Mesenchymal stem cell (in vitro differentiated cells and primary cell): ENCODE measurements around the gene ARHGAP9.

Source experiments
- DNase-seq: peaks from one replicate; pipeline ENCODE4 v3.0.0-alpha.2; 2013
- H2AFZ ChIP-seq: one replicate; pipeline ENCODE4 v1.6.1; 2013; ENCODE audit warnings: low read depth, mild to moderate bottlenecking, control low read depth, inconsistent platforms, low read length, moderate library complexity
- H2AK5ac ChIP-seq: 2 replicates; pipeline ENCODE4 v1.6.1; 2013; ENCODE audit warnings: low read length, moderate library complexity, mild to moderate bottlenecking, inconsistent platforms; ENCODE audit not compliant: severe bottlenecking
- H2BK120ac ChIP-seq: one replicate; pipeline ENCODE4 v1.6.1; 2013; ENCODE audit warnings: low read depth, mild to moderate bottlenecking, inconsistent platforms, low read length, moderate library complexity
- H2BK12ac ChIP-seq, 2 experiments: one replicate each; pipeline ENCODE4 v1.6.1; 2013; ENCODE audit warnings: inconsistent platforms in 2 of 2, low read length in 2 of 2, mild to moderate bottlenecking in 2 of 2, moderate library complexity in 2 of 2, control low read depth in 1 of 2
- H2BK15ac ChIP-seq: one replicate; pipeline ENCODE4 v1.6.1; 2013; ENCODE audit warnings: mild to moderate bottlenecking, low read depth, inconsistent platforms; ENCODE audit not compliant: poor library complexity, severe bottlenecking
- H2BK5ac ChIP-seq: 2 replicates; pipeline ENCODE4 v1.6.1; 2013; ENCODE audit warnings: low read depth, mild to moderate bottlenecking, low read length, control low read depth, inconsistent platforms; ENCODE audit not compliant: poor library complexity, severe bottlenecking
- H3K14ac ChIP-seq, 2 experiments: one replicate each; pipeline ENCODE4 v1.6.1; 2013; ENCODE audit warnings: inconsistent platforms in 2 of 2, low read length in 2 of 2, control low read depth in 1 of 2, mild to moderate bottlenecking in 1 of 2, moderate library complexity in 1 of 2
- H3K18ac ChIP-seq, 2 experiments: one replicate each; pipeline ENCODE4 v1.6.1; 2013; ENCODE audit warnings: inconsistent platforms in 2 of 2, low read length in 2 of 2, control low read depth in 1 of 2, low read depth in 1 of 2, mild to moderate bottlenecking in 1 of 2
- H3K23ac ChIP-seq, 2 experiments: one replicate each; pipeline ENCODE4 v1.6.1; 2013; ENCODE audit warnings: inconsistent platforms in 2 of 2, low read length in 2 of 2, mild to moderate bottlenecking in 2 of 2, moderate library complexity in 2 of 2, control low read depth in 1 of 2
- H3K27ac ChIP-seq: 2 replicates; pipeline ENCODE4 v1.5.1; 2013; ENCODE audit warnings: mild to moderate bottlenecking, moderate library complexity, low read length, control low read depth, inconsistent platforms; ENCODE audit not compliant: poor library complexity, severe bottlenecking
- H3K27me3 ChIP-seq, 2 experiments: 2 replicates each; pipeline versions ENCODE4 v1.6.1 to v1.7.0; 2013; ENCODE audit warnings: low read length in 2 of 2, mild to moderate bottlenecking in 2 of 2, moderate library complexity in 2 of 2, control low read depth in 1 of 2, inconsistent platforms in 1 of 2; ENCODE audit not compliant: control insufficient read depth in 1 of 2, insufficient read depth in 1 of 2
- H3K36me3 ChIP-seq, 2 experiments: 2 replicates each; pipeline versions ENCODE4 v1.6.1 to v1.7.0; 2013; ENCODE audit warnings: low read length in 2 of 2, control low read depth in 1 of 2, inconsistent platforms in 1 of 2, low read depth in 1 of 2, mild to moderate bottlenecking in 1 of 2; ENCODE audit not compliant: insufficient read depth in 2 of 2, control insufficient read depth in 1 of 2
- H3K4ac ChIP-seq, 2 experiments: one replicate each; pipeline ENCODE4 v1.6.1; 2013; ENCODE audit warnings: inconsistent platforms in 2 of 2, low read length in 2 of 2, mild to moderate bottlenecking in 2 of 2, moderate library complexity in 2 of 2, control low read depth in 1 of 2, low read depth in 1 of 2
- H3K4me1 ChIP-seq: 2 replicates; pipeline ENCODE4 v1.6.1; 2013; ENCODE audit warnings: low read depth, low read length, control low read depth; ENCODE audit not compliant: control insufficient read depth, insufficient read depth
- H3K4me2 ChIP-seq: 2 replicates; pipeline ENCODE4 v1.6.1; 2013; ENCODE audit warnings: low read length, mild to moderate bottlenecking, inconsistent platforms; ENCODE audit not compliant: poor library complexity, severe bottlenecking
- H3K4me3 ChIP-seq, 2 experiments: 2 replicates each; pipeline versions ENCODE4 v1.5.1 to v1.7.0; 2013; ENCODE audit warnings: low read length in 2 of 2, mild to moderate bottlenecking in 2 of 2, control low read depth in 1 of 2, low read depth in 1 of 2; ENCODE audit not compliant: insufficient read depth in 1 of 2
- H3K79me1 ChIP-seq: replicated peaks from 2 replicates; pipeline ENCODE4 v1.6.1; 2013; ENCODE audit warnings: mild to moderate bottlenecking, control low read depth, low read length, inconsistent platforms; ENCODE audit not compliant: poor library complexity, severe bottlenecking
- H3K9ac ChIP-seq: 2 replicates; pipeline ENCODE4 v1.7.0; 2013; ENCODE audit warnings: mild to moderate bottlenecking, low read length, moderate library complexity
- H3K9me3 ChIP-seq: 2 replicates; pipeline ENCODE4 v1.7.0; 2013; ENCODE audit warnings: mild to moderate bottlenecking, low read length; ENCODE audit not compliant: control insufficient read depth
- H4K8ac ChIP-seq: one replicate; pipeline ENCODE4 v1.6.1; 2013; ENCODE audit warnings: inconsistent platforms, mild to moderate bottlenecking, low read length, moderate library complexity
- H4K91ac ChIP-seq: one replicate; pipeline ENCODE4 v1.6.1; 2013; ENCODE audit warnings: mild to moderate bottlenecking, low read length, inconsistent platforms
- WGBS: methylation state at CpG from one replicate; pipeline ENCODE4 v1.1.7; 2013; ENCODE audit warnings: mixed read lengths; 5-methylcytosine and 5-hydroxymethylcytosine counted together

ARHGAP9 gene

DNA sequence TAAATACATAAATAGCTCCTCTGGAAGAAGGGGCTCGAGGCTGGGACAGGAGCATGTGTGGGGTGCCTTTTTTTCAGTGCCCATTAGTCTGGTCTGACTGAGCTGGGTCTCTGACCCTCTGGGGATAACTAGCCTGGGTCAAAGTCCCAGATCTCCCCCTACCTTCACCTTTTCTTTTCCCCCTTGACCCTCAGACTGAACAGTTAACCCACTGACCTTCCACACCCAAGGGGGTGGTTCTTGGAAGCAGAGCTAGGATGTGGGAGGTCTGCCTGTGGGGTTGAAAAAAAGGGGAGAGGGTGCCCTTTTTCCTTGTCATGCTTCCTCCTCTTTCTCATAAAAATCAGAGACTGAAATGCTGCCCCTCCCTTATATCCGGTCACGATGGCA lies 21.0 kb downstream of the ARHGAP9 start:
- no peak for DNase-seq
- H3K79me1 ChIP-seq, result peaks cover 2% of the 10 kb centered on the region
- H2BK12ac ChIP-seq, result peak overlapping the region; percentile 32 to 80
- H3K27ac ChIP-seq, result peak overlapping the region; percentile 45
- peaks cover 28% of the 10 kb centered on the region for H3K4me1 ChIP-seq
- H2BK15ac ChIP-seq, result no peak overlapping the region
- 33% methylated on average over 3 of the region's 3 CpGs for WGBS
- H3K4me3 ChIP-seq, result peak overlapping the region in 1 of 2 experiments; percentile 86
- peaks cover 5 to 22% of the 10 kb centered on the region in 2 experiments for H3K27me3 ChIP-seq
- peak overlapping the region; percentile 1 for H2BK120ac ChIP-seq
- H2BK5ac ChIP-seq, result no peak overlapping the region
- H3K14ac ChIP-seq, result no peak overlapping the region
- H3K9me3 ChIP-seq, result no peaks in the 10 kb centered on the region
- H3K23ac ChIP-seq, result no peak overlapping the region
- peak overlapping the region; percentile 69 for H2AK5ac ChIP-seq
- peak overlapping the region in 1 of 2 experiments; percentile 69 for H3K4ac ChIP-seq
- H2AFZ ChIP-seq, result peak overlapping the region; percentile 64
- H3K9ac ChIP-seq, result peak overlapping the region; percentile 85
- peak overlapping the region; percentile 31 to 69 for H3K18ac ChIP-seq
- no peaks in the 10 kb centered on the region for H3K36me3 ChIP-seq
- H4K8ac ChIP-seq, result peak overlapping the region; percentile 74
- peak overlapping the region; percentile 18 for H4K91ac ChIP-seq
- peak overlapping the region; percentile 99 for H3K4me2 ChIP-seq

DNA sequence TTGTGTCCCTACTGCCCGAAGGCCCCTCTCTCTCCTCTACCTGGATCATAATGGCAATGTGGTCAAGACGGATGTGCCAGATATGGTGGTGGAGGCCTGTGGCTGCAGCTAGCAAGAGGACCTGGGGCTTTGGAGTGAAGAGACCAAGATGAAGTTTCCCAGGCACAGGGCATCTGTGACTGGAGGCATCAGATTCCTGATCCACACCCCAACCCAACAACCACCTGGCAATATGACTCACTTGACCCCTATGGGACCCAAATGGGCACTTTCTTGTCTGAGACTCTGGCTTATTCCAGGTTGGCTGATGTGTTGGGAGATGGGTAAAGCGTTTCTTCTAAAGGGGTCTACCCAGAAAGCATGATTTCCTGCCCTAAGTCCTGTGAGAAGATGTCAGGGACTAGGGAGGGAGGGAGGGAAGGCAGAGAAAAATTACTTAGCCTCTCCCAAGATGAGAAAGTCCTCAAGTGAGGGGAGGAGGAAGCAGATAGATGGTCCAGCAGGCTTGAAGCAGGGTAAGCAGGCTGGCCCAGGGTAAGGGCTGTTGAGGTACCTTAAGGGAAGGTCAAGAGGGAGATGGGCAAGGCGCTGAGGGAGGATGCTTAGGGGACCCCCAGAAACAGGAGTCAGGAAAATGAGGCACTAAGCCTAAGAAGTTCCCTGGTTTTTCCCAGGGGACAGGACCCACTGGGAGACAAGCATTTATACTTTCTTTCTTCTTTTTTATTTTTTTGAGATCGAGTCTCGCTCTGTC lies 22.8 kb downstream of the ARHGAP9 start:
- no peak overlapping the region for H4K91ac ChIP-seq
- no peaks in the 10 kb centered on the region for H3K9me3 ChIP-seq
- H2AFZ ChIP-seq, result no peak overlapping the region
- peaks cover 5 to 19% of the 10 kb centered on the region in 2 experiments for H3K27me3 ChIP-seq
- no peak overlapping the region for H2BK5ac ChIP-seq
- 94% methylated on average over 6 of the region's 6 CpGs for WGBS
- H3K14ac ChIP-seq, result no peak overlapping the region
- peaks cover 2% of the 10 kb centered on the region for H3K79me1 ChIP-seq
- no peak overlapping the region for H3K9ac ChIP-seq
- no peak overlapping the region for H3K4ac ChIP-seq
- no peak overlapping the region for H3K4me2 ChIP-seq
- peaks cover 35% of the 10 kb centered on the region for H3K4me1 ChIP-seq
- no peak overlapping the region for H3K18ac ChIP-seq
- no peak overlapping the region for H2BK120ac ChIP-seq
- H3K4me3 ChIP-seq, result no peak overlapping the region
- no peak overlapping the region for H3K23ac ChIP-seq
- H4K8ac ChIP-seq, result no peak overlapping the region
- DNase-seq, result no peak
- H3K27ac ChIP-seq, result no peak overlapping the region
- H2AK5ac ChIP-seq, result no peak overlapping the region
- no peak overlapping the region for H2BK15ac ChIP-seq
- H3K36me3 ChIP-seq, result no peaks in the 10 kb centered on the region
- no peak overlapping the region for H2BK12ac ChIP-seq

DNA sequence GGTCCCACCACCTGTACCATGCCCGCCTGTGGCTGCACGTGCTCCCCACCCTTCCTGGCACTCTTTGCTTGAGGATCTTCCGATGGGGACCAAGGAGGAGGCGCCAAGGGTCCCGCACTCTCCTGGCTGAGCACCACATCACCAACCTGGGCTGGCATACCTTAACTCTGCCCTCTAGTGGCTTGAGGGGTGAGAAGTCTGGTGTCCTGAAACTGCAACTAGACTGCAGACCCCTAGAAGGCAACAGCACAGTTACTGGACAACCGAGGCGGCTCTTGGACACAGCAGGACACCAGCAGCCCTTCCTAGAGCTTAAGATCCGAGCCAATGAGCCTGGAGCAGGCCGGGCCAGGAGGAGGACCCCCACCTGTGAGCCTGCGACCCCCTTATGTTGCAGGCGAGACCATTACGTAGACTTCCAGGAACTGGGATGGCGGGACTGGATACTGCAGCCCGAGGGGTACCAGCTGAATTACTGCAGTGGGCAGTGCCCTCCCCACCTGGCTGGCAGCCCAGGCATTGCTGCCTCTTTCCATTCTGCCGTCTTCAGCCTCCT lies 23.4 kb downstream of the ARHGAP9 start:
- Histone ChIP-seq H3K4me1 (peaks cover 34% of the 10 kb centered on the region), H3K18ac (no peak overlapping the region)

DNA sequence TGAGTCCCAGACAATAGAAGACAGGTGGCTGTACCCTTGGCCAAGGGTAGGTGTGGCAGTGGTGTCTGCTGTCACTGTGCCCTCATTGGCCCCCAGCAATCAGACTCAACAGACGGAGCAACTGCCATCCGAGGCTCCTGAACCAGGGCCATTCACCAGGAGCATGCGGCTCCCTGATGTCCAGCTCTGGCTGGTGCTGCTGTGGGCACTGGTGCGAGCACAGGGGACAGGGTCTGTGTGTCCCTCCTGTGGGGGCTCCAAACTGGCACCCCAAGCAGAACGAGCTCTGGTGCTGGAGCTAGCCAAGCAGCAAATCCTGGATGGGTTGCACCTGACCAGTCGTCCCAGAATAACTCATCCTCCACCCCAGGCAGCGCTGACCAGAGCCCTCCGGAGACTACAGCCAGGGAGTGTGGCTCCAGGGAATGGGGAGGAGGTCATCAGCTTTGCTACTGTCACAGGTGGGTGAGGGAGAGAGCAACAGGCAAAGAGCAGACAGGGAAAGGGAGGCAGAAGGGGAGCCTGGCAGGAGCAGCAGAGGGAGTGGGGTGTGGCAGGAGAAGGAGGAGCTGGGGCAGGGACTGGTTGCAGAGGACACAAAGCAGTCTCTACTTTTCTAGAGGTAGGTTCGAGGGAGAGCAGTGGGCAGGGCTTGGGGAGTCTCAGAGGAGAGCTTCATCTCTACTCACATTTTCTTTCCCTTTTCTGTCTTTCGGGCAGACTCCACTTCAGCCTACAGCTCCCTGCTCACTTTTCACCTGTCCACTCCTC lies 24.1 kb downstream of the ARHGAP9 start:
- WGBS, result 45% methylated on average over 10 of the region's 10 CpGs

More for the DNA sequence above, 23.4 kb downstream of the ARHGAP9 start:
- H3K27ac ChIP-seq, result no peak overlapping the region
- H2BK12ac ChIP-seq, result no peak overlapping the region
- no peak overlapping the region for H3K4ac ChIP-seq
- H3K36me3 ChIP-seq, result no peaks in the 10 kb centered on the region
- H3K4me2 ChIP-seq, result peak overlapping the region; percentile 17
- H2AK5ac ChIP-seq, result no peak overlapping the region
- H3K79me1 ChIP-seq, result no peaks in the 10 kb centered on the region
- peak; percentile 51 for DNase-seq
- no peak overlapping the region for H3K9ac ChIP-seq
- H4K8ac ChIP-seq, result no peak overlapping the region
- no peaks in the 10 kb centered on the region for H3K9me3 ChIP-seq
- no peak overlapping the region for H2BK5ac ChIP-seq
- H2BK15ac ChIP-seq, result peak overlapping the region; percentile 29
- peak overlapping the region in 1 of 2 experiments; percentile 29 for H3K14ac ChIP-seq
- no peak overlapping the region for H3K4me3 ChIP-seq
- H4K91ac ChIP-seq, result no peak overlapping the region
- 43% methylated on average over 14 of the region's 15 CpGs for WGBS
- no peak overlapping the region for H2BK120ac ChIP-seq
- peaks cover 5 to 17% of the 10 kb centered on the region in 2 experiments for H3K27me3 ChIP-seq
- no peak overlapping the region for H3K23ac ChIP-seq
- H2AFZ ChIP-seq, result no peak overlapping the region

More for the DNA sequence above, 24.1 kb downstream of the ARHGAP9 start:
- H3K18ac ChIP-seq, result peak overlapping the region in 1 of 2 experiments; percentile 11
- H2BK120ac ChIP-seq, result no peak overlapping the region
- H2BK5ac ChIP-seq, result no peak overlapping the region
- H3K4ac ChIP-seq, result no peak overlapping the region
- H3K4me1 ChIP-seq, result peaks cover 29% of the 10 kb centered on the region
- no peak overlapping the region for H3K4me3 ChIP-seq
- H3K4me2 ChIP-seq, result peak overlapping the region; percentile 17
- H3K23ac ChIP-seq, result no peak overlapping the region
- peak overlapping the region; percentile 29 for H2BK15ac ChIP-seq
- no peak overlapping the region for H2AK5ac ChIP-seq
- DNase-seq, result no peak
- H4K91ac ChIP-seq, result no peak overlapping the region
- peak overlapping the region in 1 of 2 experiments; percentile 29 for H3K14ac ChIP-seq
- H3K9ac ChIP-seq, result no peak overlapping the region
- H3K9me3 ChIP-seq, result no peaks in the 10 kb centered on the region
- H2AFZ ChIP-seq, result no peak overlapping the region
- no peak overlapping the region for H3K27ac ChIP-seq
- peak overlapping the region in 1 of 2 experiments; percentile 73 for H2BK12ac ChIP-seq
- H4K8ac ChIP-seq, result no peak overlapping the region
- no peaks in the 10 kb centered on the region for H3K36me3 ChIP-seq
- peaks cover 5 to 10% of the 10 kb centered on the region in 2 experiments for H3K27me3 ChIP-seq
- no peaks in the 10 kb centered on the region for H3K79me1 ChIP-seq
